ENCODE measurements around the gene ZNF106. TPM values are rescaled to one million over a fixed set of nuclear protein-coding genes. Genes with fewer than 3 reads are reported as not detected.

The ZNF106 gene
- total RNA-seq, 1 experiment from 2014 or later = 61.4 TPM

DNA sequence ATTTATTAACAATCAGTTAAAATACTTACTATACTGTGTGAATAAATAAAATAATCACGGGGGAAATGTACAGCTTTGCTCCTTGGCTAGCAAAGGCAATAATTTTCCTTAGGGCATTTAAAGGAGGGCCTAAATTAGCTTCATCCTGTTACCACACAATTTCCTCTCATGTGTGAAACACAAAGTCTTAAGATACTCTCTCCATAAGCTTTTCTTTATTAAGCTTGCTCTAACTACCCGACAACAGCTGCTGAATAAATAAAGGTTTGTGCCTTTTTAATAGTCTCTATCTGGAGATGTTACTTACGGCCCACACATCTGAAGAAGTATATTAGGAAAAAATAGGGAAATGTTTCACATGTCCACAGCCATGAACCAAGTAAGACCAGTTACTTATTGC lies 29.7 kb downstream of the ZNF106 start:
- H3K4me3 Mint-ChIP-seq (ENCODE audit: unreplicated experiment) = no peak overlapping the region
- H3K27ac Mint-ChIP-seq (ENCODE audit: low read depth, unreplicated experiment) = no peak overlapping the region
- ChIA-PET CTCF (no interaction called here), POLR2A (interaction anchor here (0.8 to 1.3 kb wide), 3 partner anchors 19 to 119 kb away, joined by 3 to 6 read pairs (median 3); partner anchors contain the start of gene ZNF106)
- no peaks in the 10 kb centered on the region for H3K9me3 Mint-ChIP-seq (ENCODE audit: unreplicated experiment)
- no peaks in the 10 kb centered on the region for H3K27me3 Mint-ChIP-seq (ENCODE audit: insufficient read depth, unreplicated experiment)
- H3K36me3 Mint-ChIP-seq (ENCODE audit: insufficient read depth, unreplicated experiment) = peaks cover 34% of the 10 kb centered on the region
- BruUV-seq (replicated peaks) = TSS peak; percentile 9
- H3K4me1 Mint-ChIP-seq (ENCODE audit: insufficient read depth, unreplicated experiment) = no peaks in the 10 kb centered on the region
- DNase-seq (ENCODE audit: unreplicated experiment) = no peak
- TF ChIP-seq, protein P1, sequence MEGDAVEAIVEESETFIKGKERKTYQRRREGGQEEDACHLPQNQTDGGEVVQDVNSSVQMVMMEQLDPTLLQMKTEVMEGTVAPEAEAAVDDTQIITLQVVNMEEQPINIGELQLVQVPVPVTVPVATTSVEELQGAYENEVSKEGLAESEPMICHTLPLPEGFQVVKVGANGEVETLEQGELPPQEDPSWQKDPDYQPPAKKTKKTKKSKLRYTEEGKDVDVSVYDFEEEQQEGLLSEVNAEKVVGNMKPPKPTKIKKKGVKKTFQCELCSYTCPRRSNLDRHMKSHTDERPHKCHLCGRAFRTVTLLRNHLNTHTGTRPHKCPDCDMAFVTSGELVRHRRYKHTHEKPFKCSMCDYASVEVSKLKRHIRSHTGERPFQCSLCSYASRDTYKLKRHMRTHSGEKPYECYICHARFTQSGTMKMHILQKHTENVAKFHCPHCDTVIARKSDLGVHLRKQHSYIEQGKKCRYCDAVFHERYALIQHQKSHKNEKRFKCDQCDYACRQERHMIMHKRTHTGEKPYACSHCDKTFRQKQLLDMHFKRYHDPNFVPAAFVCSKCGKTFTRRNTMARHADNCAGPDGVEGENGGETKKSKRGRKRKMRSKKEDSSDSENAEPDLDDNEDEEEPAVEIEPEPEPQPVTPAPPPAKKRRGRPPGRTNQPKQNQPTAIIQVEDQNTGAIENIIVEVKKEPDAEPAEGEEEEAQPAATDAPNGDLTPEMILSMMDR (IDR thresholded peaks at IDR 0.05; ENCODE audit: unreplicated experiment) = no peak
- intact Hi-C loops (cut with micrococcal nuclease) = no loop called here

DNA sequence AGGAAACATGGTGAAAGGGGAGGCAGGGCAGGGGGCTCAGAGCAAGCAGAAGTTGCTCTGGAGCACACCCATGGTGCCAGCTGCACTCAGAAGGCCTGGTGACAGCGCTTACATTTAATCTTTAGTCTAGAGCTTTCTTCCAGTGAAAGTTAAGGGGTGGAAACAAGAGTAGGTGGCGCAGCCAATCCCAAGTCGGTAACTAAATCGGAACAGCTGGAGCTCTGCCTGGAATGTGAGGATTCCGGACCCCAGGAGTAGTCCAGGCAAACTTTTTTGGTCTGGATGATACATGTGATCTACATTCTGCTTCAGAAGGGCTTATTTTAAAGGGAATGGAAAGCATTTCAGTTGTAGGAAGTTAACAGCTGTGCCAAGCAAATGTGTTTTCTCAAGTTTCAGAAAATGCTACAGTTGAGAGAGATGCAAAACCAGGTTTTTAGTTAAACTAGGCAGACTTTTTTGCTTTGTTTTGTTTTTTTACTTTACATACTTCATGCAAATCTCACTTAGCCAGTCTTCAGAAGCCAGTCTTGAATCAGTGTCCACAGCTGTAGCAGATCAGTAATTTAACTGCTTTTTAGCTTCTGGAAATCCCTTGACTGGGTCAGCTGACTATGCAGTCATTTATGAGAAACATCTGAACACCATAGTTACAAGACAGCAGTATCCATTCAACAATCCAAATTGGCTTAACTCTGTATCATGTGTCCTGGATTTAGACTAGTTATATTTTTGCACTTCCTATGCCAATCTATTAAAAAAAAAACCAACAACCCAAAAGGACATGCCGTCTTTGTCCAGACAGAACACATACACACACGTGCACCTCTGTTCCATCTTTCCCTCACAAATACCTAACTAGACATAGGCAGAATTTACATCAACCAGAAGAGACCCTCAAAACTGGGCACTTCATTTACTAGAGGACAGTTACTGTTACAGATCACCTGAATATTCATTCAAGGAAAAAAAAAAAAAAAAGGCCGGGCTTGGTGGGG lies 33.2 kb downstream of the ZNF106 start:
- intact Hi-C loops (cut with micrococcal nuclease) = no loop called here
- Mint-ChIP-seq H3K36me3 (ENCODE audit: insufficient read depth, unreplicated experiment) (peaks cover 23% of the 10 kb centered on the region), H3K27ac (ENCODE audit: low read depth, unreplicated experiment) (no peak overlapping the region), H3K4me3 (ENCODE audit: unreplicated experiment) (no peak overlapping the region), H3K9me3 (ENCODE audit: unreplicated experiment) (no peaks in the 10 kb centered on the region), H3K4me1 (ENCODE audit: insufficient read depth, unreplicated experiment) (no peaks in the 10 kb centered on the region), H3K27me3 (ENCODE audit: insufficient read depth, unreplicated experiment) (no peaks in the 10 kb centered on the region)
- ChIA-PET POLR2A (no interaction called here), CTCF (interaction anchor here (0.6 kb wide), 1 partner anchor 468 kb away, joined by 6 read pairs; no protein-coding TSS in a partner anchor)
- no TSS peak for BruUV-seq (replicated peaks)
- TF ChIP-seq, protein P1 (IDR thresholded peaks at IDR 0.05; ENCODE audit: unreplicated experiment) = no peak
- DNase-seq (ENCODE audit: unreplicated experiment) = no peak

DNA sequence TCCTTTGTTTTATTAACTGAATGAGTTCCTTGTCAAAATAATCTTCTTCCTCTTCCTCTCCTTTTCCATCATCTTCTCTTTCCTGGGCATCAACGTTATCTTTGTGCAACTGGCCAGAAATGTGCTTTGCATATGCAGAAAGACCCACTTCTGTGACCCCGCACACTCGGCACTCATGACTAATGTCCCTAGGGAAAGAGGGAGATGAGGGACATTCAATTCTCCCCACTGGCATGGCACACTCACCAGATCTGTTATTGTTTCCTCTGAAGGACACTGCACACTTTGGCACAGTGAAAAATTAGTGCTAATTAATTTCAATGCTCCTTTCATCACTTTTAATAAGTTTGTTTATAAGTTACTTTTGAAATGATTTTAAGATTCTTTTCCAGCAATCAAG lies 34.0 kb downstream of the ZNF106 start:
- H3K27me3 Mint-ChIP-seq (ENCODE audit: insufficient read depth, unreplicated experiment) = no peaks in the 10 kb centered on the region
- no peaks in the 10 kb centered on the region for H3K4me1 Mint-ChIP-seq (ENCODE audit: insufficient read depth, unreplicated experiment)
- ChIA-PET POLR2A (interaction anchor here (0.8 kb wide), 1 partner anchor 21 kb away, joined by 3 read pairs; no protein-coding TSS in a partner anchor), CTCF (interaction anchor here (0.6 kb wide), 1 partner anchor 467 kb away, joined by 6 read pairs; no protein-coding TSS in a partner anchor)
- no peak overlapping the region for H3K27ac Mint-ChIP-seq (ENCODE audit: low read depth, unreplicated experiment)
- H3K9me3 Mint-ChIP-seq (ENCODE audit: unreplicated experiment) = no peaks in the 10 kb centered on the region
- intact Hi-C loops (cut with micrococcal nuclease) = no loop called here
- H3K36me3 Mint-ChIP-seq (ENCODE audit: insufficient read depth, unreplicated experiment) = peaks cover 25% of the 10 kb centered on the region
- no peak for DNase-seq (ENCODE audit: unreplicated experiment)
- no peak overlapping the region for H3K4me3 Mint-ChIP-seq (ENCODE audit: unreplicated experiment)
- TF ChIP-seq, protein P1 (IDR thresholded peaks at IDR 0.05; ENCODE audit: unreplicated experiment) = no peak
- no TSS peak for BruUV-seq (replicated peaks)

DNA sequence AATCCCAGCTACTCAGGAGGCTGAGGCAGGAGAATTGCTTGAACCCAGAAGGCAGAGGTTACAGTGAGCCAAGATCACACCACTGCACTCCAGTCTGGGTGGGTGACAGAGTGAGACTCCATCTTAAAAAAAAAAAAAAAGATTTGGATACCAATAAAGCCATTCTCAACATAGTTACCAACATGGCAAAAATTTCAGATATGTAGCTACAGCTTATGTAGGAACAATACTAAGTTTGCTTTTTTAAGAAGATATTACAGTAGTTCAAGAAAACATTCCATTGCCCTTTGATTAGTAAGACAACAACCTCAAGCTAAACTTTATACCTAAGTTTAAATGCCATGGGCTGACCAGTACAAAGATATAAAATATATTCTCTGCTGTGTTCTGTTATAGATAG lies 34.4 kb downstream of the ZNF106 start:
- no peak overlapping the region for H3K4me3 Mint-ChIP-seq (ENCODE audit: unreplicated experiment)
- H3K9me3 Mint-ChIP-seq (ENCODE audit: unreplicated experiment) = no peaks in the 10 kb centered on the region
- POLR2A ChIA-PET = interaction anchor here (0.8 kb wide), 1 partner anchor 20 kb away, joined by 3 read pairs; no protein-coding TSS in a partner anchor
- no TSS peak for BruUV-seq (replicated peaks)
- peaks cover 26% of the 10 kb centered on the region for H3K36me3 Mint-ChIP-seq (ENCODE audit: insufficient read depth, unreplicated experiment)
- H3K27me3 Mint-ChIP-seq (ENCODE audit: insufficient read depth, unreplicated experiment) = no peaks in the 10 kb centered on the region
- no peaks in the 10 kb centered on the region for H3K4me1 Mint-ChIP-seq (ENCODE audit: insufficient read depth, unreplicated experiment)
- intact Hi-C loops (cut with micrococcal nuclease) = no loop called here
- TF ChIP-seq, protein P1 (IDR thresholded peaks at IDR 0.05; ENCODE audit: unreplicated experiment) = no peak
- DNase-seq (ENCODE audit: unreplicated experiment) = no peak
- CTCF ChIA-PET = interaction anchor here (0.5 kb wide), 1 partner anchor 78 kb away, joined by 3 read pairs; no protein-coding TSS in a partner anchor
- no peak overlapping the region for H3K27ac Mint-ChIP-seq (ENCODE audit: low read depth, unreplicated experiment)

Data from MCF 10A (cell line).